ENCODE measurements around the gene FCHO1. TPM values are rescaled to one million over a fixed set of nuclear protein-coding genes. Genes with fewer than 3 reads are reported as not detected.

Gene FCHO1
- total and polyA plus RNA-seq, 3 donors from 2014 or later, result 9.8 to 15.6 (median 12.8) TPM

DNA sequence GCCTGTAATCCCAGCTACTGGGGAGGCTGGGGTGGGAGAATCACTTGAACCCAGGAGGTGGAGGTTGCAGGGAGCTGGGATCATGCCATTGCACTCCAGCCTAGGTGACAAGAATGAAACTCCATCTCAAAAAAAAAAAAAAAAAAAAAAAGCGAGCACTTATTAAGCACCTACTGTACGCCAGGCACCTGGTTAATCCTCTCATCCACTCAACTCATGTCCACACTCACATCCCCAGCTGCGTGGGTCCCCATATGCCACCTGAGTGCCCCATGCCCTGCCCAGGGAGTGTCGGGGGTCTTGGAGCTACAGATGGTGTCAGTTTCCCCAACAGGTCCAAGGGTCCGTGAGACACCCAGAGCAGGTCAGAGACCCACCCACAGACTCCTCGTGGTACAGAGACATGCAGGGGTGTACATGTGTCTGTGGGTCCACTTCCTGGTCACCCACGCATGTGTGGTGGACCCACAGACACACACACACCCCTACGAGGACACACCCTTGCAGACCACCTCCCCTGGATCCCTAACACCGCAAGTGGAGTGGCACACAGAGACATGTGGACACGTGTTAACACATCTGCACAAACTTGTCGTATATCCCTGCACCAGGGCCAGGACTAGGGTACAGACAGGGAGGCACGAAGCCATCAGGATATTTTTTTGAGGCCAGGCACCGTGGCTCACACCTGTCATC is 66.5 kb downstream of the FCHO1 start:
- TF ChIP-seq POLR2A (IDR thresholded peaks at IDR 0.05), result no peak
- TF ChIP-seq, protein P1, sequence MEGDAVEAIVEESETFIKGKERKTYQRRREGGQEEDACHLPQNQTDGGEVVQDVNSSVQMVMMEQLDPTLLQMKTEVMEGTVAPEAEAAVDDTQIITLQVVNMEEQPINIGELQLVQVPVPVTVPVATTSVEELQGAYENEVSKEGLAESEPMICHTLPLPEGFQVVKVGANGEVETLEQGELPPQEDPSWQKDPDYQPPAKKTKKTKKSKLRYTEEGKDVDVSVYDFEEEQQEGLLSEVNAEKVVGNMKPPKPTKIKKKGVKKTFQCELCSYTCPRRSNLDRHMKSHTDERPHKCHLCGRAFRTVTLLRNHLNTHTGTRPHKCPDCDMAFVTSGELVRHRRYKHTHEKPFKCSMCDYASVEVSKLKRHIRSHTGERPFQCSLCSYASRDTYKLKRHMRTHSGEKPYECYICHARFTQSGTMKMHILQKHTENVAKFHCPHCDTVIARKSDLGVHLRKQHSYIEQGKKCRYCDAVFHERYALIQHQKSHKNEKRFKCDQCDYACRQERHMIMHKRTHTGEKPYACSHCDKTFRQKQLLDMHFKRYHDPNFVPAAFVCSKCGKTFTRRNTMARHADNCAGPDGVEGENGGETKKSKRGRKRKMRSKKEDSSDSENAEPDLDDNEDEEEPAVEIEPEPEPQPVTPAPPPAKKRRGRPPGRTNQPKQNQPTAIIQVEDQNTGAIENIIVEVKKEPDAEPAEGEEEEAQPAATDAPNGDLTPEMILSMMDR (IDR thresholded peaks at IDR 0.05), result no peak
- Histone ChIP-seq H3K27ac (no peak overlapping the region), H3K4me3 (no peak overlapping the region), H3K4me1 (no peaks in the 10 kb centered on the region), H3K36me3 (ENCODE audit: low read depth, missing control alignments) (no peaks in the 10 kb centered on the region), H3K27me3 (no peaks in the 10 kb centered on the region), H3K9me3 (no peaks in the 10 kb centered on the region)
- no peak for DNase-seq
- 85 to 88% methylated on average over 11 to 13 of the region's 13 CpGs for WGBS, 2 donors
- intact Hi-C loops (cut with DNase I; ENCODE audit: low total_unique reads), result no loop called here

DNA sequence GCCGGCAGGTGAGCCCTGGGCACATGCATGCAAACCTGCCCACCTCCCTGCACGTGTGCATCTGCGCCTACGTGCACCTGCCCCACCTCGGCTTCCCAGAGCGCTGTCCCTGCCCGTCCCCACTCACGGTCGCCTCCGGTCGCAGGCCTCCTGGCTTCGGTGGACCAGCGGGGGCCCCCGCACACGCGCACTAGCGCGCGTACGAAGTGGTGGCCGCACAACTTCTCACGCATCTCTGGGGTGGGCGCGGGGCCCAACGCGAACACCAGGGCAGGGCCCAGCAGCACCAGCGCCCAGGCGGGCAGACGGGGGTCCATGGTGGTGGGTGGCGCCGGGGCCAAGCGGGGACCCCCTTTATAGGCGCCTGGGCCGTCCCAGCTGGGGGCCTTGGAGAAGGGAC is 69.9 kb downstream of the FCHO1 start, which contains the start of gene INSL3:
Gene INSL3, minus strand, starts transcription at position 330 of the 400 bp plus-strand sequence. Its CDS starts 13 bp downstream, at position 317.
- no peak within 1 kb of the TSS for H3K27ac ChIP-seq
- no peaks in the 10 kb centered on the region for H3K9me3 ChIP-seq
- intact Hi-C loops (cut with DNase I; ENCODE audit: low total_unique reads), result no loop called here
- H3K27me3 ChIP-seq, result no peaks in the 10 kb centered on the region
- no peaks in the 10 kb centered on the region for H3K36me3 ChIP-seq (ENCODE audit: low read depth, missing control alignments)
- WGBS, 2 donors, result 79% methylated on average over 34 of the region's 34 CpGs; no CpG with 5 or more reads in 1 of the 2 donors
- TF ChIP-seq, protein P1 (IDR thresholded peaks at IDR 0.05), result no peak
- TF ChIP-seq POLR2A (IDR thresholded peaks at IDR 0.05), result no peak
- peaks cover 16% of the 10 kb centered on the region for H3K4me1 ChIP-seq
- no peak within 1 kb of the TSS for H3K4me3 ChIP-seq
- DNase-seq, result no peak

DNA sequence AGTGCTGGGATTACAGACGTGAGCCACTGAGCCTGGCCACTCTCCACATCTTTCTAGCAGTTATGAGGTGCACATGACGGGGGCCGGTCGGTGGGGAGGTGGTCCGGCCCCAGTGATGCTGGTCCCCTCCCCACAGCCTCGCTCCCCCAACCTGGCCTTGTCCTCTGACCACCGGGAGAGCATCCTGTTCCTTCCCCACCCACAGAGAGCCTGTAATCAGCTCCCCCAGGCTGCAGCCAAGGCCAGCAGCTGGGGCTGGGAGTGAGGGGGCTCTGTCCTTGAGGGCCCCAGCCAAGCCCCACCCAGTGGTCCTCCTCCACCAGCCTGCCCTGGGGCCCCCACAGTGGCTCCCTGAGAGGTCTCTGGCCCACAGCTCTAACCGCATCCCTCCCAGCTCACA is 73.1 kb downstream of the FCHO1 start:
- Histone ChIP-seq H3K27ac (peak overlapping the region; percentile 63 to 73), H3K4me3 (no peak overlapping the region), H3K9me3 (no peaks in the 10 kb centered on the region), H3K27me3 (no peaks in the 10 kb centered on the region), H3K36me3 (ENCODE audit: low read depth, missing control alignments) (no peaks in the 10 kb centered on the region), H3K4me1 (peaks cover 16% of the 10 kb centered on the region)
- no peak for TF ChIP-seq POLR2A (IDR thresholded peaks at IDR 0.05)
- TF ChIP-seq, protein P1 (IDR thresholded peaks at IDR 0.05), result no peak
- peak; percentile 62 for DNase-seq
- intact Hi-C loops (cut with DNase I; ENCODE audit: low total_unique reads), result no loop called here
- 11 to 45% methylated on average over 6 to 7 of the region's 8 CpGs for WGBS, 2 donors

DNA sequence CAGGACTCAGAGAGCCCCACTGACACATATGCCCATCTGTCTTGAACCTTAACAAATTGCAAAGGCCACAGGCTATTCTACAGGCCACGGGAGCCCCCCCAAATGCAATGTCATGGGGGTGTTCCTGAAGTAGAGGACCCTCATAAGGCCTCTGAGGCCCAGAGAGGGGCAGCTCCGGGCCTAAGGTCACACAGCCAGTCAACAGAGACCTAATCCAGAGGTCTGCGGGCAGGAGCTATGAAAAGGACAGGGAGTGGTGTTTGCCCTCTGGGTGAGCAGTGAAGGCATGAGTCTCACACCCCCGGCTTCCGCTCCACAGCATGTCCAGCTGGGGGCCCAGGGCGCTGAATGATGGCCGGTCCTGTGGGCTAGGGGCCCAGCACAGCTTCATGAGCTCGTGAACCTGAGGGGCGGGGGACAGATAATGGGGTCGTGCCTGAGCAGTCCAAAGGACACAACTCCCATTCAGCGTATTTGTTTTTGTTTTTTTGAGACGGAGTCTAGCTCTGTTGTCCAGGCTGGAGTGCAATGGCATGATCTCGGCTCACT is 75.3 kb downstream of the FCHO1 start:
- Histone ChIP-seq H3K27me3 (no peaks in the 10 kb centered on the region), H3K4me3 (no peak overlapping the region), H3K27ac (no peak overlapping the region), H3K9me3 (no peaks in the 10 kb centered on the region), H3K36me3 (ENCODE audit: low read depth, missing control alignments) (no peaks in the 10 kb centered on the region), H3K4me1 (peaks cover 18% of the 10 kb centered on the region)
- 78 to 80% methylated on average over 13 of the region's 13 CpGs for WGBS, 2 donors
- DNase-seq, result no peak
- intact Hi-C loops (cut with DNase I; ENCODE audit: low total_unique reads), result no loop called here
- TF ChIP-seq POLR2A (IDR thresholded peaks at IDR 0.05), result no peak
- TF ChIP-seq, protein P1 (IDR thresholded peaks at IDR 0.05), result no peak

Data from testis (tissue), 3 donors.